Adrenal gland (tissue), 12 donors: ENCODE measurements around the gene SH3BP5L. TPM values are rescaled to one million over a fixed set of nuclear protein-coding genes. Genes with fewer than 3 reads are reported as not detected.

Experiments
- DNase-seq, 7 donors: peaks; one replicate each; pipeline ENCODE4 v3.0.0-alpha.2; 2019 to 2020
- H3K27ac ChIP-seq, 5 donors: fragments of 200-600 bp; sonication (generic) in 4 of 5; 1 replicate in 3 of 5; 2 replicates in 2 of 5; pipeline versions ENCODE4 v1.5.1 to v1.8.0; 2016 to 2020; ENCODE audit warnings: mild to moderate bottlenecking in 1 of 5
- H3K27me3 ChIP-seq: fragments of 200-600 bp; 2 replicates; pipeline ENCODE4 v1.8.0; 2021
- H3K36me3 ChIP-seq, 2 donors: fragments of 200-600 bp; replicated peaks in 1 of 2; 1 replicate in 1 of 2; 2 replicates in 1 of 2; pipeline versions ENCODE4 v1.5.1 to v1.8.0; 2018 to 2022
- H3K4me1 ChIP-seq, 2 donors: fragments of 200-600 bp; replicated peaks in 1 of 2; 1 replicate in 1 of 2; 2 replicates in 1 of 2; pipeline versions ENCODE4 v1.5.1 to v1.8.0; 2018 to 2021
- H3K4me3 ChIP-seq, 4 donors: fragments of 200-600 bp; sonication (generic) in 3 of 4; one replicate each; pipeline ENCODE4 v1.5.1; 2016 to 2018
- H3K9me3 ChIP-seq, 3 donors: fragments of 200-600 bp; sonication (generic) in 1 of 3; replicated peaks in 1 of 3; 1 replicate in 2 of 3; 2 replicates in 1 of 3; pipeline versions ENCODE4 v1.5.1 to v1.8.0; 2016 to 2021
- POLR2A ChIP-seq, 2 donors: fragments of 450-650 bp; IDR thresholded peaks; one replicate each; pipeline ENCODE4 v1.6.1; 2017; ENCODE audit warnings: antibody characterized with exemption in 2 of 2, mild to moderate bottlenecking in 2 of 2, moderate library complexity in 1 of 2
- WGBS, 4 donors: extraction: QIAGEN DNeasy Blood & Tissue Kit in 2 of 4; methylation state at CpG; one replicate each; pipeline versions ENCODE4 v1.1.5 to v1.1.7; 2013 to 2017; 5-methylcytosine and 5-hydroxymethylcytosine counted together
- intact Hi-C, 2 donors: fragments of 100-400 bp; cut with DNase I; formaldehyde crosslinking; loops; one replicate each; pipeline versions ENCODE4 v1.14.1 to v1.15.0; 2022 to 2023
- microRNA-seq, 3 donors: library from miRNA; unstranded; fragments of <30 nt; microRNA quantifications; one replicate each; pipeline ENCODE4, GENCODE V29; 2017 to 2020
- polyA plus RNA-seq, 3 donors: library from polyadenylated mRNA; stranded (reverse); fragments of 200-250 nt in 2 of 3; fragments of 350-450 nt in 1 of 3; fragmentation: Illumina TruSeq in 1 of 3; extraction: RNeasy Lipid Tissue Mini Kit (QIAGEN cat#74804) in 1 of 3; gene quantifications; one replicate each; pipeline ENCODE4 v1.2.3, GENCODE V29; 2013 to 2014
- small RNA-seq, 2 donors: library from RNA; depleted of rRNA; stranded (forward); fragments of <200 nt; gene quantifications; one replicate each; pipeline ENCODE3, GENCODE V24; 2016
- total RNA-seq, 9 donors: library from RNA; depleted of rRNA in 4 of 9; stranded (reverse); fragments of >200 nt in 4 of 9; fragments of 120-200 nt in 1 of 9; fragmentation: NEBNext Ultra II Directional in 1 of 9; extraction: Animal tissue kit (Norgen Biotek cat#: 25700) in 1 of 9; gene quantifications; one replicate each; pipeline versions ENCODE4 v1.1.0 to v1.2.4, GENCODE V29; 2013 to 2023
- TF ChIP-seq, protein P1 (sequence below), 6 experiments: fragments of 450-650 bp in 4 of 6; fragments of 200-600 bp in 2 of 6; sonication (generic) in 1 of 6; IDR thresholded peaks; 1 replicate in 5 of 6; 2 replicates in 1 of 6; pipeline versions ENCODE4 v1.5.1 to v1.8.0; 2016 to 2021; ENCODE audit warnings: antibody characterized with exemption in 6 of 6, mild to moderate bottlenecking in 2 of 6, moderate library complexity in 1 of 6
- donor health status: healthy with polysubstance abuse.
- donor health status: Bipolar disorder and iron deficiency.
- donor health status: DM: yes; HTN: yes; CAD: no.
- donor health status: DM: no; HTN: no; CAD: no.
- donor health status: DM: no; HTN: no; CAD: no.
- donor health status: DM: yes; HTN: yes; CAD: no.

SH3BP5L gene
- total and polyA plus RNA-seq, 12 donors, result 15.4 to 36.9 (median 26.5) TPM

DNA sequence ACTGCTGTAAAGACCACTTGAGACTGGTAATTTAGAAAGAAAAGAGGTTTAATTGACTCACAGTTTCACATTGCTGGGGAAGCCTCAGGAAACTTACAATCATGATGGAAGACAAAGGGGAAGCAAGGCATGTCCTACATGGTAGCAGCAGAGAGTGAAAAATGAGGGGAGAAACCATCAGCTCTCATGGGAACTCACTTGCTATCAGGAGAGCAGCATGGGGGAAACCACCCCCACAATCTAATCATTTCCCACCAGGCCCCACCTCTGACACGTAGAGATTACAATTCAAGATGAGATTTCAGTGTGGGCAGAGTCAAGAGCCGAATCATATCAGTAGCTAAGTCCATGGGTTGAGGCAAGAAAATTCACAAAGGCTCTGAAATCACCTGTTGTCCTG is 46.4 kb downstream of the SH3BP5L start:
- Histone ChIP-seq H3K9me3 (no peaks in the 10 kb centered on the region), H3K36me3 (no peaks in the 10 kb centered on the region), H3K4me1 (no peaks in the 10 kb centered on the region), H3K4me3 (no peak overlapping the region), H3K27me3 (no peaks in the 10 kb centered on the region), H3K27ac (no peak overlapping the region)
- DNase-seq, result no peak
- intact Hi-C loops, result no loop called here
- WGBS, 4 donors, result 57 to 72% (median 62%) methylated on average over 2 of the region's 2 CpGs
- TF ChIP-seq, protein P1, sequence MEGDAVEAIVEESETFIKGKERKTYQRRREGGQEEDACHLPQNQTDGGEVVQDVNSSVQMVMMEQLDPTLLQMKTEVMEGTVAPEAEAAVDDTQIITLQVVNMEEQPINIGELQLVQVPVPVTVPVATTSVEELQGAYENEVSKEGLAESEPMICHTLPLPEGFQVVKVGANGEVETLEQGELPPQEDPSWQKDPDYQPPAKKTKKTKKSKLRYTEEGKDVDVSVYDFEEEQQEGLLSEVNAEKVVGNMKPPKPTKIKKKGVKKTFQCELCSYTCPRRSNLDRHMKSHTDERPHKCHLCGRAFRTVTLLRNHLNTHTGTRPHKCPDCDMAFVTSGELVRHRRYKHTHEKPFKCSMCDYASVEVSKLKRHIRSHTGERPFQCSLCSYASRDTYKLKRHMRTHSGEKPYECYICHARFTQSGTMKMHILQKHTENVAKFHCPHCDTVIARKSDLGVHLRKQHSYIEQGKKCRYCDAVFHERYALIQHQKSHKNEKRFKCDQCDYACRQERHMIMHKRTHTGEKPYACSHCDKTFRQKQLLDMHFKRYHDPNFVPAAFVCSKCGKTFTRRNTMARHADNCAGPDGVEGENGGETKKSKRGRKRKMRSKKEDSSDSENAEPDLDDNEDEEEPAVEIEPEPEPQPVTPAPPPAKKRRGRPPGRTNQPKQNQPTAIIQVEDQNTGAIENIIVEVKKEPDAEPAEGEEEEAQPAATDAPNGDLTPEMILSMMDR (IDR thresholded peaks at IDR 0.05), result no peak
- TF ChIP-seq POLR2A (IDR thresholded peaks at IDR 0.05), result no peak

DNA sequence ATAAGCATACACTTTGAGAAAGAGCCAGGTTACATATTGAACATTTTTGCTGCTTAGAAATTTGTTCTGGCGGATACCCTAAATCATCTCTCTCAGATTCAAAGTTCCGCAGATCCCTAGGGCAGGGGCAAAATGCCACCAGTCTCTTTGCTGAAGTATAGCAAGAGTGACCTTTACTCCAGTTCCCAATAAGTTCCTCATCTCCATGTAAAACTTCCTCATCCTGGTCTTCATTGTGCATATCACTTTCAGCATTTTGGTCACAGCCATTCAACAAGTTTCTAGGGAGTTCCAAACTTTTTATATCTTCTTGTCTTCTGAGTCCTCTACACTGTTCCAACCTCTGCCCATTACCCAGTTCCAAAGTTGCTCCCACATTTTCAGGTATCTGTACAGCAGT is 46.8 kb downstream of the SH3BP5L start:
- H3K4me1 ChIP-seq, result no peaks in the 10 kb centered on the region
- H3K36me3 ChIP-seq, result no peaks in the 10 kb centered on the region
- TF ChIP-seq, protein P1 (IDR thresholded peaks at IDR 0.05), result no peak
- intact Hi-C loops, result no loop called here
- no peaks in the 10 kb centered on the region for H3K27me3 ChIP-seq
- WGBS, 4 donors, result 64 to 87% (median 77%) methylated on average over 2 of the region's 2 CpGs
- DNase-seq, result peak in 1 of 7 donors; percentile 8
- H3K27ac ChIP-seq, result no peak overlapping the region
- no peaks in the 10 kb centered on the region for H3K9me3 ChIP-seq
- no peak overlapping the region for H3K4me3 ChIP-seq

DNA sequence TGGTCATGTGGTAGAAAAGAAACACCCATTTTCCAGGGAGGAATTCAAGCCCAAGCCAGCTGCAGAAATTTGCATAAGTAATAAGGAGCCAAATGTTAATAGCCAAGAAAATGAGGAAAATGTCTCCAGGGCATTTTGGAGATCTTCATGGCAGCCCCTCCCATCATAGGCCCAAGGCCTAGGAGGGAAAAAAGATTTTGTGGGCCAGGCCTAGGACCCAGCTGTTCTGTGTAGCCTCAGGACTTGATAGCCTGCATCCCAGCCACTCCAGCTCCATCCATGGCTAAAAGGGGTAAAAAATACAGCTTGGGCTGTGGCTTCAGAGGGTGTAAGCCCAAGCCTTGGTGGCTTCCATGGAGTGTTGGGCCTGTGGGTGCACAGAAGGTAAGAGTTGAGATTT is 48.7 kb downstream of the SH3BP5L start:
- Histone ChIP-seq H3K9me3 (no peaks in the 10 kb centered on the region), H3K4me3 (no peak overlapping the region), H3K4me1 (no peaks in the 10 kb centered on the region), H3K36me3 (no peaks in the 10 kb centered on the region), H3K27me3 (no peaks in the 10 kb centered on the region), H3K27ac (no peak overlapping the region)
- TF ChIP-seq, protein P1 (IDR thresholded peaks at IDR 0.05), result no peak
- TF ChIP-seq POLR2A (IDR thresholded peaks at IDR 0.05), result no peak
- intact Hi-C loops, result no loop called here
- DNase-seq, result no peak

DNA sequence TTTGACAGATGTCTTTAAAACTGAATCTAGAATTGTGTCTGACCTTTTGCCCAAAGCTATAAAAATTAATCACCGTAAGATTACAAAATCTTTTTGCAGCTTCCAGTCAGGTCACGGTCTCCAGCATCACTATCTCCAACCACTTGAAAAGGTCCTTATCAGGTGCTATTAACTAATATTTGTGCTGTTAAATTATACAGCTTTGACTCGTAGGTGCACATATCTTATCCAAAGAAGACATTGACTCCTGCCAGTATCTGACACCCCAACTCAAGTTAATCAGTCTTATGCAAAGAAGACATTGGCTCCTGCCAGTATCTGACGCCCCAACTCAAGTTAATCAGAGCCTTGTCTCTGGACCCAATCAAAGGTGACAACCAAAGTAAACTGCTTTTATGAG is 50.3 kb downstream of the SH3BP5L start:
- TF ChIP-seq, protein P1 (IDR thresholded peaks at IDR 0.05), result no peak
- intact Hi-C loops, result no loop called here
- H3K27me3 ChIP-seq, result no peaks in the 10 kb centered on the region
- H3K4me3 ChIP-seq, result no peak overlapping the region
- no peak overlapping the region for H3K27ac ChIP-seq
- DNase-seq, result no peak
- 62 to 74% (median 67%) methylated on average over 4 of the region's 4 CpGs for WGBS, 4 donors
- no peaks in the 10 kb centered on the region for H3K9me3 ChIP-seq
- no peaks in the 10 kb centered on the region for H3K36me3 ChIP-seq
- no peaks in the 10 kb centered on the region for H3K4me1 ChIP-seq

Small RNAs within 50 kb of the gene (microRNA-seq; reads per million reads assigned to microRNA genes)
- gene MIR3124, result 1.3 to 3.4 (median 3.1) reads per million in 3 donors

Small RNAs within 50 kb of the gene (small RNA-seq; reads per million reads assigned to genes)
- gene MIR3124, result 0 reads per million in 2 donors

Other genes with a start within 250 kb of the SH3BP5L start
- not detected for gene OR2T10, start 228.2 kb downstream of the SH3BP5L start, total RNA-seq
- not detected for gene OR2T10, start 228.2 kb downstream of the SH3BP5L start, polyA plus RNA-seq
- not detected for gene OR2T11, start 190.8 kb downstream of the SH3BP5L start, total RNA-seq
- not detected for gene OR2T11, start 190.8 kb downstream of the SH3BP5L start, polyA plus RNA-seq
- gene OR2T35, start 180.6 kb downstream of the SH3BP5L start, total RNA-seq, result not detected
- gene OR2T35, start 180.6 kb downstream of the SH3BP5L start, polyA plus RNA-seq, result not detected
- gene OR2T27, start 170.4 kb downstream of the SH3BP5L start, total RNA-seq, result not detected
- not detected for gene OR2T27, start 170.4 kb downstream of the SH3BP5L start, polyA plus RNA-seq
- not detected for gene OR14I1, start 123.1 kb downstream of the SH3BP5L start, total RNA-seq
- gene OR14I1, start 123.1 kb downstream of the SH3BP5L start, polyA plus RNA-seq, result not detected
- not detected for gene LYPD8, start 70.2 kb downstream of the SH3BP5L start, total RNA-seq
- gene LYPD8, start 70.2 kb downstream of the SH3BP5L start, polyA plus RNA-seq, result under 1 TPM in 1 of 3 donors, not detected in 2; 0.13 TPM
- 10 to 100 TPM; 16.2 to 47.5 (median 30.0) TPM for gene ZNF672, start 12.3 kb upstream of the SH3BP5L start, total RNA-seq
- gene ZNF672, start 12.3 kb upstream of the SH3BP5L start, polyA plus RNA-seq, result 10 to 100 TPM in 2 of 3 donors, 1 to 10 TPM in 1; 9.5 to 14.8 (median 12.5) TPM
- gene ZNF692, start 33.2 kb upstream of the SH3BP5L start, total RNA-seq, result 10 to 100 TPM; 11.5 to 70.2 (median 27.8) TPM
- 100 to 1,000 TPM in 2 of 3 donors, 10 to 100 TPM in 1; 10.3 to 366 (median 155) TPM for gene ZNF692, start 33.2 kb upstream of the SH3BP5L start, polyA plus RNA-seq
- 1 to 10 TPM; 1.6 to 9.2 (median 4.6) TPM for gene PGBD2, start 80.3 kb upstream of the SH3BP5L start, total RNA-seq
- 1 to 10 TPM; 4.5 to 7.2 (median 7.2) TPM for gene PGBD2, start 80.3 kb upstream of the SH3BP5L start, polyA plus RNA-seq